Germinal center (tissue), 1 donor: ENCODE data around the gene CCDC85C.

ENCODE experiments used
- DNase-seq: peaks from one replicate; pipeline ENCODE4 v3.0.0; 2012; ENCODE audit warnings: mixed read lengths, low spot score

Gene CCDC85C

GRCh38 chr14:99572173-99572999 lies 31.6 kb downstream of the CCDC85C start:
- no peak for DNase-seq

- DNase-seq = no peak
These were observed 32.6 kb downstream of the CCDC85C start for GRCh38 chr14:99571303-99571986.

- DNase-seq = no peak
These were observed 33.3 kb downstream of the CCDC85C start for GRCh38 chr14:99570544-99571302.

GRCh38 chr14:99569725-99570543 lies 34.1 kb downstream of the CCDC85C start:
- DNase-seq = no peak

- DNase-seq = no peak
These were observed 35.1 kb downstream of the CCDC85C start for GRCh38 chr14:99568567-99569560.

GRCh38 chr14:99566390-99567354 lies 37.3 kb downstream of the CCDC85C start:
- DNase-seq = no peak

GRCh38 chr14:99566009-99566389 lies 38.0 kb downstream of the CCDC85C start:
- DNase-seq = no peak

GRCh38 chr14:99565383-99565782 lies 38.6 kb downstream of the CCDC85C start:
- DNase-seq = no peak

GRCh38 chr14:99564926-99565259 lies 39.1 kb downstream of the CCDC85C start:
- no peak for DNase-seq

- no peak for DNase-seq
These were observed 39.6 kb downstream of the CCDC85C start for GRCh38 chr14:99564256-99564925.

- DNase-seq = no peak
These were observed 40.3 kb downstream of the CCDC85C start for GRCh38 chr14:99563749-99564129.

- DNase-seq = no peak
These were observed 40.9 kb downstream of the CCDC85C start for GRCh38 chr14:99562856-99563748.

GRCh38 chr14:99561864-99562263 lies 42.1 kb downstream of the CCDC85C start:
- DNase-seq = no peak

GRCh38 chr14:99560922-99561683 lies 42.9 kb downstream of the CCDC85C start:
- no peak for DNase-seq

GRCh38 chr14:99560403-99560802 lies 43.6 kb downstream of the CCDC85C start:
- no peak for DNase-seq

- no peak for DNase-seq
These were observed 44.6 kb downstream of the CCDC85C start for GRCh38 chr14:99559286-99559990.
